ENCODE measurements around the gene ANKMY1.

The ANKMY1 gene

DNA sequence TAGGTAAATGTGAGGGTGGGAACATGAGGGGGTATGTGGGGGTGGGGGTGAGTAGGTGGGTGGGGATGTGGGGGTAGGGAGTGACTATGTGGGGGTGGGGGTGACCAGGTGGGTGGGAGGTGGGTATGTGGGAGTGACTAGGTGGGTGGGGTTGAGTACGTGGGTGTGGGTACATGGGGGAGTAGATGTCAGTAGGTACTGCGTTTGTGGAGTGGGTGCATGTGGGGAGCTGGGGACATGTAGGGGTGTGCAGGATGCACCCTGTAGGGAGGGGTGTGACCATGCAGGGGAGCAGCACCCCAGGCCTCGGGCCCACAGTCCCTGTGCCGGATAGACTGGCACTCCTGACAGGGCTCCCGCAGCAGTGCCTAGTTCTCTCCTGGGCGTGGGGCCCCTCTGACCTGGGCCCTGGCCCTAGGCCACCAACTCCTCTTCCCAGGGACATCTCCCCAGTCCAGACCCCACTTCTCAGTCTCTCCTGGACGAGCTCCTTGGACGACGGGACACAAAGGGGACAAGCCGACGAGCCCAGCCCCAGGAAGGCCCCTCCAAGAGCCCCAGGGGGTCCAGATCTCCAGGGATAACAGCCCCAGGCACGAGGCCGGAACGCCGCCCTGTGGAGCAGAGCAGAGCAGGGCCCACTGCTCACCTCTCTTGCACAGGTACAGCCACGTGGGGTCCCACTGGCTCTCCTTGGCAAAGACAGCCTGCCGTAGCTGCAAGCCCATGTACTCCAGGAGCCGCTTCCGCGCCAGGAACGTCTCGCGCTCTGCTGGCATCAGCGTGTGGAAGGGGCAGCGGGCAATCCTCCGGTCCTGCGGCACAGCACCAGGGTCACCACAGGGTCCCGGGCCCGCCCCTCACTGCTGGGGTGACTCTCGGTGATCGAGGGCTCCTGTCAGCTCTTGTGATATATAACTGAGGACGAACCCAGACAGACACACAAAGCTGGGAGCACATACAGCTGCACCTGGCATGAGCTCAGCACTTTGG lies 58.2 kb downstream of the ANKMY1 start:
- peak; percentile 19 for DNase-seq

GRCh38 chr2:240498958-240499260 lies 58.9 kb downstream of the ANKMY1 start:
- peak; percentile 10 for DNase-seq

- peak; percentile 19 for DNase-seq
Observed at GRCh38 chr2:240498171-240498957, 59.4 kb downstream of the ANKMY1 start.

- DNase-seq, result peak; percentile 12
Observed at GRCh38 chr2:240497082-240497481, 60.7 kb downstream of the ANKMY1 start.

GRCh38 chr2:240494942-240495341 lies 62.8 kb downstream of the ANKMY1 start:
- peak; percentile 23 for DNase-seq

DNA sequence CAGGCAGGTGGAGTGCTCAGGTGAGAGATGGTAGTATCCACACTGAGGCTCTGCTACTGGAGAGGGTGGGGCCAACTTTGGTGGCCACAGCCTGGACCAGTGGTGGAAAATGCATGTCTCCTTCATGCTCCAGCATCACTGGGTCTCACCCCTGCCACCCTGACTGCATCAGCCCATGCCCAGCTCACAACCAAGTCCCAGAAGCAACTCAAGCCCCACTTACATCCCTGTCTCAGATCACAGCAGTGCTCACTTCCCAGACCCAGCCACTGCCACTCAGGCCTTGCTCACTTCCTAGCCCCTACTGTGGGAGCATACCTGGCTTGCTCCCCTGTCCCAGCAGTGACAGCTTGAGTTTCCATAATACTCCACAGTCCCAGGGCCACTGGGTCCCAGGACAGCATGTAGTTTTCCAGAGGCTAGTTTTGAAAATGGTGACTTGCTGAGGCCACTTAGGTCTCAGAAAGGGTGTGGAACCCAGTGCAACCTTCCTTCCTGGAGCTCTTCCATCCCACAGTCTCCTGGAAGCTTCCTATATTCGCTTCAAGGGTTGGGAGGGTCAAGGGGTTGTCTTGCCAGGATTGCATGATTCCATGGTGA lies 63.5 kb downstream of the ANKMY1 start:
- DNase-seq, result no peak

GRCh38 chr2:240491483-240491882 lies 66.3 kb downstream of the ANKMY1 start:
- no peak for DNase-seq

GRCh38 chr2:240482141-240482540 lies 75.6 kb downstream of the ANKMY1 start:
- peak; percentile 18 for DNase-seq

- peak; percentile 17 for DNase-seq
Observed at GRCh38 chr2:240481720-240482119, 76.1 kb downstream of the ANKMY1 start.

GRCh38 chr2:240480834-240481623 lies 76.8 kb downstream of the ANKMY1 start:
- peak; percentile 10 for DNase-seq

DNA sequence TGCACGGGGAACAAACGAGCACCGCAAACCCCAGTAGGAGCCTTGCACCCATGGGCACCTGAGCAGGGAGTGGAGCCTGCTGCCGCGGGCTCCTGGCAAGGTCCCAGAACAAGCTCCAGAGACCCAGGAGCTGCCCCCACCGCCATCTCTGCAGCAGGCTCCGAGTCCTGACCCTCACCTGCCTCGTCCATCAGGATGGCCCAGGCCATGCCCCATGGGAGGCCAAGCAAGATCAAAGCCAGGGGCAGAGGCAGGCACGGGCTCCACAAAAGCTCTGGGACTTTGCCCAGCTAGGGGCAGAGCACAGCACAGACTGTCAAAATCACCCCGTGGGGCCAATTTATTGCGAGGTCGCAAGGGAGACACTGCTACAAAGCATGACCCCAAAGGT lies 78.7 kb downstream of the ANKMY1 start:
- peak; percentile 12 for DNase-seq

- DNase-seq, result peak; percentile 14
Observed at GRCh38 chr2:240478346-240479110, 79.3 kb downstream of the ANKMY1 start.

GRCh38 chr2:240477916-240478315 lies 79.9 kb downstream of the ANKMY1 start:
- DNase-seq, result no peak

GRCh38 chr2:240473211-240473610 lies 84.6 kb downstream of the ANKMY1 start:
- no peak for DNase-seq

- DNase-seq, result no peak
Observed at GRCh38 chr2:240472078-240472790, 85.6 kb downstream of the ANKMY1 start.

- no peak for DNase-seq
Observed at GRCh38 chr2:240469740-240470139, 88.0 kb downstream of the ANKMY1 start.

GRCh38 chr2:240469239-240469636 lies 88.5 kb downstream of the ANKMY1 start:
- no peak for DNase-seq

- peak; percentile 22 for DNase-seq
Observed at GRCh38 chr2:240468303-240469238, 89.2 kb downstream of the ANKMY1 start.

DNA sequence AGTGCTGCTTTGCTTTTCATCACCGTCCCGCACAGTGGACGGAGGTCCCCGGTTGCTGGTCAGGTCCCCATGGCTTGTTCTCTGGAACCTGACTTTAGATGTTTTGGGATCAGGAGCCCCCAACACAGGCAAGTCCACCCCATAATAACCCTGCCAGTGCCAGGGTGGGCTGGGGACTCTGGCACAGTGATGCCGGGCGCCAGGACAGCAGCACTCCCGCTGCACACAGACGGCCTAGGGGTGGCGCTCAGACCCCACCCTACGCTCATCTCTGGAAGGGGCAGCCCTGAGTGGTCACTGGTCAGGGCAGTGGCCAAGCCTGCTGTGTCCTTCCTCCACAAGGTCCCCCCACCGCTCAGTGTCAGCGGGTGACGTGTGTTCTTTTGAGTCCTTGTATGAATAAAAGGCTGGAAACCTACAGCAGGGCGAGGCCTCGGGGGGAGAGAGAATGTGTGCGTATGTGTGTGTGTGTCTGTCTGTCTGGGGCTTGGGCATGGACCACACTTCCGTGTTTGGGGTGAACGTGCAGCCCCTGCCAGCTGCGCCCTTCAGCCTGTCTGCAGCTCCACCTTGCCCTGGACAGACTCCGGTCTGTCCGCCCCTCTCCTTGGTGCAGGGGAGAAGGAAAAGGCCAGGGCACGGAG lies 90.0 kb downstream of the ANKMY1 start:
- peak; percentile 12 for DNase-seq

All from stimulated activated CD8-positive, alpha-beta memory T cell treated with anti-CD3 and anti-CD28 coated beads, Interleukin-4, amount 100 ng/mL, for 48 hours (primary cell).